Measurements from ENCODE around the gene OSCAR. TPM values are rescaled to one million over a fixed set of nuclear protein-coding genes. Genes with fewer than 3 reads are reported as not detected.
A peak's percentile ranks its signal among the peaks of the same experiment; 100 is the strongest.

OSCAR gene
- 0.21 to 0.48 TPM (median 0.37 TPM) in 3 replicates for total RNA-seq
- long read RNA-seq, partial matches to known transcripts, result 0 of 7 reads
- long read RNA-seq, other reads (novel, unspliced or antisense), result 7 of 7 reads

- TF ChIP-seq, protein P1, sequence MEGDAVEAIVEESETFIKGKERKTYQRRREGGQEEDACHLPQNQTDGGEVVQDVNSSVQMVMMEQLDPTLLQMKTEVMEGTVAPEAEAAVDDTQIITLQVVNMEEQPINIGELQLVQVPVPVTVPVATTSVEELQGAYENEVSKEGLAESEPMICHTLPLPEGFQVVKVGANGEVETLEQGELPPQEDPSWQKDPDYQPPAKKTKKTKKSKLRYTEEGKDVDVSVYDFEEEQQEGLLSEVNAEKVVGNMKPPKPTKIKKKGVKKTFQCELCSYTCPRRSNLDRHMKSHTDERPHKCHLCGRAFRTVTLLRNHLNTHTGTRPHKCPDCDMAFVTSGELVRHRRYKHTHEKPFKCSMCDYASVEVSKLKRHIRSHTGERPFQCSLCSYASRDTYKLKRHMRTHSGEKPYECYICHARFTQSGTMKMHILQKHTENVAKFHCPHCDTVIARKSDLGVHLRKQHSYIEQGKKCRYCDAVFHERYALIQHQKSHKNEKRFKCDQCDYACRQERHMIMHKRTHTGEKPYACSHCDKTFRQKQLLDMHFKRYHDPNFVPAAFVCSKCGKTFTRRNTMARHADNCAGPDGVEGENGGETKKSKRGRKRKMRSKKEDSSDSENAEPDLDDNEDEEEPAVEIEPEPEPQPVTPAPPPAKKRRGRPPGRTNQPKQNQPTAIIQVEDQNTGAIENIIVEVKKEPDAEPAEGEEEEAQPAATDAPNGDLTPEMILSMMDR (IDR thresholded peaks at IDR 0.05), result no peak
- H3K4me1 Mint-ChIP-seq (ENCODE audit: low read depth), result peaks cover 20% of the 10 kb centered on the region
- H3K4me3 Mint-ChIP-seq (ENCODE audit: unreplicated experiment), result peak within 1 kb of the TSS; percentile 9
- H3K36me3 Mint-ChIP-seq (ENCODE audit: low read depth), result no peaks in the 10 kb centered on the region
- DNase-seq (ENCODE audit: low spot score), result peak; percentile 37
- H3K27me3 Mint-ChIP-seq (ENCODE audit: low read depth), result peaks cover 2% of the 10 kb centered on the region
- H3K9me3 Mint-ChIP-seq (ENCODE audit: low read depth), result no peaks in the 10 kb centered on the region
- H3K27ac Mint-ChIP-seq (ENCODE audit: unreplicated experiment), result no peak within 1 kb of the TSS
Measured at GRCh38 chr19:54100561-54100960, at the start of gene OSCAR. TSS of gene OSCAR (minus strand) at chr19:54100803. CDS start at chr19:54100792, 11 bp downstream.

DNA sequence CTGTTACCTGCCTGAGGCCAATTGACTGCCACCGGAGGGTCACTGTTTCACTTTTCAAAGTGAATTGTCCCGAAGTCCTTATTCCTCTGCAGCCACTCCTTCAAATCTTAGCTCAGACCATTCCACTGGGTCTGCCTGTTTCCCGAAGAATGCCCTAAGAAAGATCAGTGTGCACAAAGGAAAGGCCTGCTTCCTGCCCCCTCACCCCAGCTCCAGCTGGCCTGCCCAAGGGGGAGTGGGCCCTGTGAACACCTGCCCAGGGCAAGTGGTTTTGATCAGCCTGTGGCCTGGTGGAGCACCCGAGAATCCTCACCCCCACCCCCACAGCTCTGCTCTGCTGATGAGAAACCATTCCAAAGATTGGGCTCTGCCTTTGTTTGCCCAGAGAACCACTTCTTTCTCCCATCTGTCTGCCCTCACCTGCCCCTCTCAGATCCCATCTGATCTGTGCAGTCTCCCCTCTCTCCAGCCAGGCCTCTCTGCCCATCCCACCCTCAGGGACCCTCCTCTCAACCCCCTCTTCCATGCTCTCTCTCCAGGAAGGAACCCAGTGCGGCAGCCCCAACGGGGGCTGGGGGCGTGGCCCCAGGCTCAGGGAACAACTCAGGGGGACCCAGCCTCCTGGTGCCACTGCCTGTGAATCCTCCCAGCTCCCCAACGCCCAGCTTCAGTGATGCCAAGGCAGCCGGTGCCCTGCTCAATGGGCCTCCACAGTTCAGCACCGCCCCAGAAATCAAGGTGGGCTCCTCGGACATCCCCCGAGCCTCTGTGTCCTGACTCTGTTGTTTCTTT is 48.6 kb upstream of the OSCAR start:
- H3K27ac Mint-ChIP-seq (ENCODE audit: unreplicated experiment), result no peak overlapping the region
- H3K4me3 Mint-ChIP-seq (ENCODE audit: unreplicated experiment), result no peak overlapping the region
- TF ChIP-seq, protein P1 (IDR thresholded peaks at IDR 0.05), result no peak
- no peaks in the 10 kb centered on the region for H3K27me3 Mint-ChIP-seq (ENCODE audit: low read depth)
- no peak for DNase-seq (ENCODE audit: low spot score)
- H3K36me3 Mint-ChIP-seq (ENCODE audit: low read depth), result peaks cover 46% of the 10 kb centered on the region
- H3K4me1 Mint-ChIP-seq (ENCODE audit: low read depth), result peaks cover 5% of the 10 kb centered on the region
- H3K9me3 Mint-ChIP-seq (ENCODE audit: low read depth), result no peaks in the 10 kb centered on the region

DNA sequence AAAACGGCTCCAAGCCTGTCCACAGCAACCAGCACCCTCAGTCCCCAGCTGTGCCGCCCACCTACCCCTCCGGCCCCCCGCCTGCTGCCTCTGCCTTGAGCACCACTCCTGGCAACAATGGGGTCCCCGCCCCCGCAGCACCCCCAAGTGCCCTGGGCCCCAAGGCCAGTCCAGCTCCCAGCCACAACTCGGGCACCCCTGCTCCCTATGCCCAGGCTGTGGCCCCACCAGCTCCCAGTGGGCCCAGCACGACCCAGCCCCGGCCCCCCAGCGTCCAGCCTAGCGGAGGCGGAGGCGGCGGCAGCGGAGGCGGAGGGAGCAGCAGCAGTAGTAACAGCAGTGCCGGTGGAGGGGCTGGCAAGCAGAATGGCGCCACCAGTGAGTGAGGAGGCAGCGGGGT is 47.6 kb upstream of the OSCAR start:
- H3K36me3 Mint-ChIP-seq (ENCODE audit: low read depth), result peaks cover 50% of the 10 kb centered on the region
- H3K4me3 Mint-ChIP-seq (ENCODE audit: unreplicated experiment), result no peak overlapping the region
- TF ChIP-seq, protein P1 (IDR thresholded peaks at IDR 0.05), result no peak

GRCh38 chr19:54147676-54148075 is 47.1 kb upstream of the OSCAR start:
- Mint-ChIP-seq H3K27ac (ENCODE audit: unreplicated experiment) (peak overlapping the region; percentile 41), H3K36me3 (ENCODE audit: low read depth) (peaks cover 51% of the 10 kb centered on the region), H3K4me1 (ENCODE audit: low read depth) (no peaks in the 10 kb centered on the region)

More for the DNA sequence above, 47.6 kb upstream of the OSCAR start:
- peak; percentile 89 for DNase-seq (ENCODE audit: low spot score)
- Mint-ChIP-seq H3K27me3 (ENCODE audit: low read depth) (no peaks in the 10 kb centered on the region), H3K27ac (ENCODE audit: unreplicated experiment) (no peak overlapping the region), H3K4me1 (ENCODE audit: low read depth) (peaks cover 1% of the 10 kb centered on the region), H3K9me3 (ENCODE audit: low read depth) (no peaks in the 10 kb centered on the region)

DNA sequence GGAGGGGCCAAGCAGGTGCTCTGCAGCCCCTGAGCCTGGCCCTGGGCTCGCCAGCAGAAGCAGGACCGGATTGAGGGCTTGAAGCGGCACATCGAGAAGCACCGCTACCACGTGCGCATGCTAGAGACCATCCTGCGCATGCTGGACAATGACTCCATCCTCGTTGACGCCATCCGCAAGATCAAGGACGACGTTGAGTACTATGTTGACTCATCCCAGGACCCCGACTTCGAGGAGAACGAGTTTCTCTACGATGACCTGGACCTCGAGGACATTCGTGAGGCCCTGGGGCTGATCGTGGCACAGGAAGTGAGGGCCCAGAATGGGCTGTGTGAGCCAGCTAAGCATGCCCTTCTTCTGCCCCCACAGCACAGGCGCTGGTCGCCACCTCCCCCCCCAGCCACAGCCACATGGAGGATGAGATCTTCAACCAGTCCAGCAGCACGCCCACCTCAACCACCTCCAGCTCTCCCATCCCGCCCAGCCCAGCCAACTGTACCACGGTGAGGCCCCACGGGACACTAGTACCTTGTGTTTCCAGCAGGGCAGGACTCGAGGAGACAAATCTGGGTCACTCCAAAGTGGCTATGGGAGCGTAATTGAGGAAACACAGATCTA is 45.0 kb upstream of the OSCAR start:
- H3K27me3 Mint-ChIP-seq (ENCODE audit: low read depth), result no peaks in the 10 kb centered on the region
- no peak for DNase-seq (ENCODE audit: low spot score)
- H3K36me3 Mint-ChIP-seq (ENCODE audit: low read depth), result peaks cover 42% of the 10 kb centered on the region
- TF ChIP-seq, protein P1 (IDR thresholded peaks at IDR 0.05), result no peak
- H3K27ac Mint-ChIP-seq (ENCODE audit: unreplicated experiment), result no peak overlapping the region
- H3K4me3 Mint-ChIP-seq (ENCODE audit: unreplicated experiment), result no peak overlapping the region
- H3K4me1 Mint-ChIP-seq (ENCODE audit: low read depth), result peaks cover 17% of the 10 kb centered on the region
- no peaks in the 10 kb centered on the region for H3K9me3 Mint-ChIP-seq (ENCODE audit: low read depth)

More at GRCh38 chr19:54147676-54148075, 47.1 kb upstream of the OSCAR start:
- Mint-ChIP-seq H3K9me3 (ENCODE audit: low read depth) (no peaks in the 10 kb centered on the region), H3K27me3 (ENCODE audit: low read depth) (no peaks in the 10 kb centered on the region), H3K4me3 (ENCODE audit: unreplicated experiment) (no peak overlapping the region)
- TF ChIP-seq, protein P1 (IDR thresholded peaks at IDR 0.05), result no peak
- no peak for DNase-seq (ENCODE audit: low spot score)

Data from chondrocyte (in vitro differentiated cells).